GM18867 (cell line): ENCODE data around the gene LIMA1.
"Not testable (repeated sequence)": the region's sequence is repeated elsewhere in the genome, so short reads cannot be mapped to it uniquely, and the experiment has no call there.

ENCODE experiments used
- ATAC-seq: cut with Tn5 transposase; IDR thresholded peaks from one replicate; pipeline ENCODE4 v1.9.1; 2021; ENCODE audit warnings: mild to moderate bottlenecking, moderate library complexity; ENCODE audit not compliant: unreplicated experiment

LIMA1 gene

DNA sequence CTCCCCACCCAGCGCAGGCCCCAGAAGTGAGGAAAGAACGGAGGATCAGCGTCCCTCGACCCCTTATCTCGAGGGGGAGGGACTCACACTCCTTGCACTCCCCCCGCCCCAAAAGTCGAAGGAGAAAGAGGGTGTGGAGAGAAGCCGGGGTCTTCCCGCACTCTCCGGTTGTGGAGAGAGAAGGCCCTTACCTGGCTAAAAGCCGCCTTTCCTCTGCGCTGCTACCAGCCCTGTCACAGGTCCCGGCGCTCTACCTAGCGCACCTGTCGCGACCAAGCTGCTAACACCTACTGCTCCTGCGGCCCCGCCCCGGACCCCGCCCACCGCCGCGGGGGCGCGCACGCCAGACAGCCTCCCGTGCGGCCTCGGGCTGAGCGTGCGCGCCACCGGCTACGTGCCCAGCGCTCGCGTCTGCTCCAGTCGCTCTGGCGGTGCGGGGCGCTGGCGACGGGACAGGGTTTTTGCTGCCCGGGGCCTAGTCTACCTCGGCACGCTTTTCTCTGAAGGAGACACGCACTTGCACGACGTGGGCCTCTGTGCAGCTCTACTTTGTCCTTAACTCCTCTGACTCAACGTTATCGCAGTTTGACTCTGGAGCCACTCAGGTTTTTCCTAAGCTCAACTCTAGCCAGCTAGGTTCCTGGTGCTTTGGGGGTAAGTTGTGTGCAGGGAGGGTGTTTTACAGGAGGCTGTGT is at the start of gene LIMA1:
Gene LIMA1 (minus strand): TSS at position 292 of the 695 bp plus-strand sequence. CDS start 34,769 bp downstream, outside the sequence.
- peak; percentile 93 for ATAC-seq

DNA sequence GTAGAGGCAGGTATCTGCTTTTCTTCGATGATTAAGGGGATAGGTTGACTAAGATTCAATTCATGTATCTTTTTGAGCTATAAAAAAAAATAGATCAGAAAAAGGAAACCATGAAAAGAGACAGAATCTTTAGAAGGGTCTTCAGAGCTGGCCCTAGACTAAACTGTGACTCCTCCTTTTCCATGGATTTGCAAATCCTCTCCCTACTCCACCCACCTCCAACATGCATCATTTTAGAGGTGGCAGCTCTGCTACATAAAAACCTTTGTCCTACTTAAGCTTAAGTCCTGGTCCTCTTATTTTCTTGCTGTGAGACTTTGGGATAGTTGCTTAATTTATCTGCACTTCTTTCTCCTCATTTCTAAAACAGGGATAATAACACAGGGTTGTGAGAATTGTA is 48.4 kb upstream of the LIMA1 start:
- no peak for ATAC-seq

DNA sequence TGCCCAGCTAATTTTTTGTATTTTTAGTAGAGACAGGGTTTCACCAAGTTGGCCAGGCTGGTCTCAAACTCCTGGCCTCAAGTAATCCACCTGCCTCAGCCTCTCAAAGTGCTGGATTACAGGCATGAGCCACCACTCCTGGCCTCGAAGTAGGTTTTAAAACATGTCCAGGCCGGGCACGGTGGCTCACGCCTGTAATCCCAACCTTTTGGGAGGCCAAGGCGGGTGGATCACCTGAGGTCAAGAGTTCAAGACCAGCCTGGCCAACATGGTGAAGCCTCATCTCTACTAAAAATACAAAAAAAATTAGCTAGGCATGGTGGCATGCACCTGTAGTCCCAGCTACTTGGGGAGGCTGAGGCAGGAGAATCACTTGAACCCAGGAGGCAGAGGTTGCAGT is 45.3 kb upstream of the LIMA1 start:
- ATAC-seq = not testable (repeated sequence)

- no peak for ATAC-seq
Measured at GRCh38 chr12:50326590-50327284, 43.4 kb upstream of the LIMA1 start.

DNA sequence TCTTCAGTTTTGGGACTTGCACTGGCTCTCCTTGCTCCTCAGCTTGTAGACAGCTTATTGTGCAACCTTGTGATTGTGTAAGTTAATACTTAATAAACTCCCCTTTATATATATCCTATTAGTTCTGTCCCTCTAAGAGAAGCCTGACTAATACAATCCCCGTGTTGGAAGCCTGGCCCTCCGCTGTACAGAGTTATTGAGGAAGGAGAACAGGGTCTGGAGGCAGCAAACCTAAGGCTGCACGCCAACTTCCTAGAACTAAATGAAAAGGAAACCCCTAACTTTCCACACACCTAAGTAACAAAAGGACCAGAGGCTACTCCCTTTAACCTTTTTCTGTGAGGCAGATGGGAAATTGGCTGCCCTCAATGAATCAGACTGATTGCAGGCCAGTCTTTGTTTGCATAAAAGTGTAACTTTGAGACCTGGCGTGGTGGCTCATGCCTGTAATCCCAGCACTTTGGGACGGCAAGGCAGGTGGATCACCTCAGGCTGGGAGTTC is 42.6 kb upstream of the LIMA1 start:
- no peak for ATAC-seq

GRCh38 chr12:50324770-50325169 is 41.5 kb upstream of the LIMA1 start:
- ATAC-seq = not testable (repeated sequence)

GRCh38 chr12:50324077-50324476 is 40.8 kb upstream of the LIMA1 start:
- ATAC-seq = not testable (repeated sequence)

DNA sequence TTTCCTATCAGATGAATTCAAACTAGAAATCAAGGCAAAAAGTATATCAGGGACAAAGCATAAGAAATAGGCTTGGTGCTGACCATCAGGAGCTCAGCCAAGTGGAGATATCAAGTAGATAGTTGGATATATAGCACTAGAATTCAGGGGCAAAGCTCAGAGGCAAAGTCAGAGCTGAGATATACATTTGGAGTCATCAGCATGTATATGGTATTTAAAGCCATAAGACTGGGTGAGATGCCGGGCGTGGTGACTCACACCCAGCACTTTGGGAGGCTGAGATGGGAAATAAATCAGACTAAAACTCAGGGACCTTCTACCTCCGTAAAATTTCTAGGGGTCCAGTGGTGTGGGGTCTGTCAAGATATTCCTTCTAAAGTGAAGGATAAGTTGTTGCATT is 38.9 kb upstream of the LIMA1 start:
- no peak for ATAC-seq

GRCh38 chr12:50317203-50317602 is 33.9 kb upstream of the LIMA1 start:
- ATAC-seq = no peak

DNA sequence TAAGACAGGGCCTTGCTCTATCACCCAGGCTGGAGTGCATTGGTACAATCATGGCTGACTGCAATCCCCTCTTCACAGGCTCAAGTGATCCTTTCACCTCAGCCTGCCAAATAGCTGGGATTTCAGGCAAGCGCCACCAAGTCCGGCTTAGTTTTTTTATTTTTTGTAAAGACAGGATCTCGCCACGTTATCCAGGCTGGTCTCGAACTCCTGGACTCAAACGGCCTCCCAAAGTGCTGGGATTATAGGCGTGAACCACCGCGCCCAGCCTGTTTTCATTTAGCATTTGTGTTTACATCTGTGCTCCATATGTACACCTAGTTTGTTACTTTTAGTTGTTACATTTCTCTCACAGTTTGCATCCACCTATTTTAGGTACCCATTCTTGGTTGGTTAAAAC is 32.5 kb upstream of the LIMA1 start:
- no peak for ATAC-seq

DNA sequence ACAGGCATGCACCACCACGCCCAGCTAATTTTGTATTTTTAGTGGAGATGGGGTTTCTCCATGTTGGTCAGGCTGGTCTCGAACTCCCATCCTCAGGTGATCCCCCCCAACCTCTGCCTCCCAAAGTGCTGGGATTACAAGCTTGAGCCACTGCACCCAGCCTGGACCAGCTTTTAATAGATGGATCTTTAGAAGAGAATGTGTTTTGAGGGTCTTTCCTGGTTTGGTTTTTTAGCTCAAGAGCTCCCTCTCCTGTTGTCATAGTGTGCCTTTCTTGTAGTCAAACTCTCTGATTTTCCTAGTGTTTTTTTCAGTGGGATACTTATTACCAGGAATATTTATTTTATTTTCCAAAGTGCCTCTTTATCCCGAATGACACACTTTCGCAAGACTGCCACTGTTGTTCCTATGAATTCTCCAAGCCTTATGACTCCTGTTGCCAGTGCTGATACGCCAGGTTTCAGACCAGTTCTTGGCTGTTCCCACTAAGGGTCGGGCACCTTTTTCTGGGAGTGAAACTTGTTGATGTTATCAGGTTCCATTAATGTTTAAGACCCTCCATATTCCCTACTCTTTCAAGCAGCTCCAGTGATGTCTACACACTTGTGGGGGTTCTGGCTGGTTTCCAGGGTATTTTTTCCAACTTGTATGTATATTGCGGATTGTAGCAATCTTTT is 31.5 kb upstream of the LIMA1 start:
- no peak for ATAC-seq

DNA sequence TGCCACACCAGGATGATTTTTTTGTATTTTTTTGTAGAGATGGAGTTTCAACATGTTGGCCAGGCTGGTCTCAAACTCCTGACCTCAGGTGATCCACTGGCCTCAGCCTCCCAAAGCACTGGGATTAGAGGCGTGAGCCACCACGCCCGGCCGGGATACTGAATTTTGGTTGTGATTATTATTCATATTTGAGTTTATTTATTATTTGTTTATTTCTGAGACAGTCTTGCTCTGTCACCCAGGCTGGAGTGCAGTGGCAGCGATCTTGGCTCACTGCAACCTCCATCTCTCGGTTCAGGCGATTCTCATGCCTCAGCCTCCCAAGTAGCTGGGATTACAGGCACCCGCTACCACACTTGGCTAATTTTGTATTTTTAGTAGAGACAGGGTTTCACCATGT is 30.7 kb upstream of the LIMA1 start:
- not testable (repeated sequence) for ATAC-seq

- ATAC-seq = no peak
Measured at GRCh38 chr12:50313256-50313931, 30.1 kb upstream of the LIMA1 start.

DNA sequence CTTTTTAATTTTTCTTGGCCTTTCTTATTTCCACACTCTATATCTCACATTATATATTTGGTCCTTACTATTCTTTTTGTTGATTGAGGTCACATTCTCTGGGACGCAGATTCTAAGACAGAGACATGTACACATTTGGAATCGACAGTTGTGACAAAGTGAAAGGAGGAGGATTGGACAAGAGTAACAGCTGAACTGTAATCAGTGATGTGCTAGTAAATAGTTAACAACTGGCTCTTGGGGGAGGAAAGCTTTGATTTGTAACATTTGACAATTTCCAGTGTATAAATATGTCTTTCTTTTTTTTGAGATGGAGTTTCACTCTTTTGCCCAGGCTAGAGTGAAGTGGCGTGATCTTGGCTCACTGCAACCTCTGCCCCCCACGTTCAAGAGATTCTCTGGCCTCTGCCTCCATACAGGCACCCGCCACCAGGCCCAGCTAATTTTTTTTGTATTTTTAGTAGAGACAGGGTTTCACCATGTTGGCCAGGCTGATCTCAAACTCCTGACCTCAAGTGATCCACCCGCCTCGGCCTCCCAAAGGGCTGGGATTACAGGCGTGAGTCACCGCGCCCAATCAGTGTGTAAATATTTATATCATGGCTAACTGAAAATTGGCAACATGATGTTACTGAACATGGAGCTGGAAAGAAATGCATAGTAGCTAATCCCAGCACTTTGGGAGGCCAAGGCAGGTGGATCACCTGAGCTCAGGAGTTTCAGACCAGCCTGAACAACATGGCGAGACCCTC is 28.7 kb upstream of the LIMA1 start:
- not testable (repeated sequence) for ATAC-seq

DNA sequence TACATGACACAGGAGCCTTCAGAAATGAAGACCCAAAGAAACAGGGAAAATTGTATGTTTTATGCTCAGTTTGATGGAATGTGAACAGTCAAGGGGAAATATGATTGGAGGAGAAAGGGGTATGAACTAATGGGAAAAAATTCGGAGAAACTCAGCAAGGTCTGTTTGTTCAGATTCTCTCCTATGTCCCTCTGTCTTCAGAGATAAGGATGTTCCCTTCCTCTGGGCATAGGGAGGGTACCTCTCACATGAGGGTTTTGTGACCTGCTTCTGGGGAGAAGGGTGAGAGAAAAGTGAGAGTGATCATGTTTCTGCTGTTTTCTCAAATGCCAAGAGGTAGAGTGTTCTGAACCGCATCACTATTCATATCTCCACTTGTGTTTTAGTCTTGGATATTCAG is 26.6 kb upstream of the LIMA1 start:
- ATAC-seq = no peak

DNA sequence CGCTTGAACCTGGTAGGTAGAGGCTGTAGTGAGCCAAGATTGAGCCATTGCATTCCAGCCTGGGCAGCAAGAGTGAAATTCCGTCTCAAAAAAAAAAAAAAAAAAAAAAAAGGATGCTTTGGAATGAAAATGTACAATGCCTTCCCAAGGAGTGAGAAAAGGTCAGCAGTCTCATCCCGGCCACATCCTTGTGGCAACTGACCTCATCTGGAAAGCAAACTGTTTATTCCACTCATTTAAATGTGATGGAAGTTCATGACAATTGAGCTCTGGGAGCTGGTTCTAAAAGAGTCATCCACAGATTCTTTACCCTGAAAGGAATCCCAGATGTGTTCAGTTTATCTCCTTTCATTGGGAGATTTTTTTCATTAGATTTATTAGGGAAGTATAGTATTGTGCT is 19.4 kb upstream of the LIMA1 start:
- no peak for ATAC-seq

DNA sequence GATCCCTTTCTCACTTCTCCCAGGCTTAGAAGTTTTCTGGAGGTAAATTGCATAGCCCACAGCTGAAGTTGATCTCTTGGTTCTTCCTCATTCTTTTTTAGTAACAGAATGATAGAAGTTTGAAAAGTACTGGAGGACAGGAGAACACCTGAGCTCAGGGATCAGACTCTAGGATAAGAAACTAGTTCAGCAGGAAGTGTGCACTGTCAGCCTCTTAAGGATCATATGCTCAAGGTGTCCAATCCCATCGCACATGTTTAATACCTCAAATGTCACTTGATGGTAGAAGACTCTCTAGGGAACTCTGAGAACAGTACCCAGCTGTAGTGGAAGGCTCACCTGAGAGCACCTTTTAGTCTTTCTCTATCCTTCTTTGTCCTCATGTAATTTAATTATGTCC is 14.7 kb upstream of the LIMA1 start:
- ATAC-seq = no peak

- no peak for ATAC-seq
Measured at GRCh38 chr12:50297027-50297426, 13.7 kb upstream of the LIMA1 start.

- no peak for ATAC-seq
Measured at GRCh38 chr12:50296554-50296953, 13.2 kb upstream of the LIMA1 start.

DNA sequence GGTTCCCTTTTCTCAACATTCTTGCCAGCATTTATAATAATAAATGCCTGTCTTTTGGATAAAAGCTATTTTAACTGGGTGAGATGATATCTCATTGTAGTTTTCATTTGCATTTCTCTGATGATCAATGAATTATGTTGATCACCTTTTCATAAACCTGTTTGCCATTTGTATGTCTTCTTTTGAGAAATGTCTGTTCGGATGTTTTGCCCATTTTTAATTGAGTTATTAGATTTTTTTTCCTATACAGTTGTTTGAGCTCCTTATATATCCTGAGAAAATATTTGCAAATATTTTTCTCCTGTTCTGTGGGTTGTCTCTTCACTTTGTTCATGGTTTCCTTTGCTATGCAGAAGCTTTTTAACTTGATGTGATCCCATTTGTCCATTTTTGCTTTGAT is 8.1 kb upstream of the LIMA1 start:
- ATAC-seq = no peak

DNA sequence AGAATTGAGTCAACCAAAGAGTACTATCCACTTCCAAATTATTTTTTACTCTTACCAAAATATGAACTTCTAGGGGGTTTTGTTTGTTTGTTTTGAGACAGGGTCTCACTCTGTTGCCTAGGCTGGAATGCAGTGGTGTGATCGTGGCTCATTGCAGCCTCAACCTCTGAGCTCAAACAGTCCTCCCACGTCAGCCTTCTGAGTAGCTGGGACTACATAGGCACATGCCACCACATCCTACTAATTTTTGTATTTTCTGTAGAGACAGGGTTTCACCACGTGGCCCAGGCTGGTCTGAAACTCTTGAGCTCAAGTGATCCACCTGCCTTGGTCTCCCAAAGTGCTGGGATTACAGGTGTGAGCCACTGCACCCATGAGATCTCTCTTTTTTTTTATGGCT is 7.4 kb upstream of the LIMA1 start:
- ATAC-seq = not testable (repeated sequence)
